Common myeloid progenitor, CD34-positive (primary cell): ENCODE results near the gene MAP3K20.

Experiments used
- CTCF ChIA-PET: fragments of 350-600 bp; sonication (Branson Sonifier 250); formaldehyde crosslinking; loops from one replicate; lab custom pipeline; 2021; ENCODE audit warnings: antibody characterized with exemption; lab: Charles Lee
- POLR2A ChIA-PET: fragments of 350-600 bp; sonication (Branson Sonifier 250); formaldehyde crosslinking; loops from one replicate; lab custom pipeline; 2021; ENCODE audit warnings: antibody characterized with exemption; lab: Charles Lee
- DNase-seq, 3 donors: peaks; one replicate each; pipeline versions ENCODE4 v3.0.0 to v3.0.0-alpha.2; 2013
- H3K27ac ChIP-seq, 2 experiments: 1 replicate in 1 of 2; 2 replicates in 1 of 2; pipeline ENCODE4 v1.7.0; 2013; ENCODE audit warnings: inconsistent platforms in 2 of 2, low read length in 2 of 2, mild to moderate bottlenecking in 2 of 2, low read depth in 1 of 2, moderate library complexity in 1 of 2; ENCODE audit not compliant: severe bottlenecking in 2 of 2, insufficient read depth in 1 of 2, poor library complexity in 1 of 2
- H3K27me3 ChIP-seq, 5 experiments: replicated peaks in 2 of 5; 1 replicate in 3 of 5; 2 replicates in 2 of 5; pipeline versions ENCODE4 v1.6.1 to v1.7.0; 2013; ENCODE audit warnings: low read length in 4 of 5, mild to moderate bottlenecking in 2 of 5, moderate library complexity in 2 of 5, inconsistent platforms in 1 of 5; ENCODE audit not compliant: insufficient read depth in 5 of 5, control insufficient read depth in 4 of 5
- H3K36me3 ChIP-seq, 4 experiments: 1 replicate in 2 of 4; 2 replicates in 2 of 4; pipeline versions ENCODE4 v1.6.1 to v1.7.0; 2013; ENCODE audit warnings: low read length in 3 of 4, control low read depth in 1 of 4, mild to moderate bottlenecking in 1 of 4; ENCODE audit not compliant: control insufficient read depth in 4 of 4, insufficient read depth in 4 of 4
- H3K4me1 ChIP-seq, 4 experiments: 1 replicate in 3 of 4; 2 replicates in 1 of 4; pipeline versions ENCODE4 v1.6.1 to v1.7.1; 2013; ENCODE audit warnings: low read length in 3 of 4, mild to moderate bottlenecking in 3 of 4, control low read depth in 1 of 4, inconsistent platforms in 1 of 4, moderate library complexity in 1 of 4; ENCODE audit not compliant: control insufficient read depth in 4 of 4, insufficient read depth in 4 of 4; ENCODE audit errors: control extremely low read depth in 1 of 4
- H3K4me3 ChIP-seq, 7 experiments: 1 replicate in 4 of 7; 2 replicates in 3 of 7; pipeline versions ENCODE4 v1.5.1 to v1.7.0; 2013; ENCODE audit warnings: mild to moderate bottlenecking in 7 of 7, low read length in 6 of 7, moderate library complexity in 6 of 7, inconsistent platforms in 2 of 7, low read depth in 2 of 7, control low read depth in 1 of 7; ENCODE audit not compliant: insufficient read depth in 4 of 7, control insufficient read depth in 1 of 7; ENCODE audit errors: extremely low read depth in 1 of 7
- H3K9me3 ChIP-seq, 5 experiments: 1 replicate in 4 of 5; 2 replicates in 1 of 5; pipeline versions ENCODE4 v1.6.1 to v1.7.1; 2013; ENCODE audit warnings: low read length in 4 of 5, mild to moderate bottlenecking in 2 of 5, inconsistent platforms in 1 of 5, low read depth in 1 of 5, moderate library complexity in 1 of 5; ENCODE audit not compliant: control insufficient read depth in 4 of 5, insufficient read depth in 2 of 5; ENCODE audit errors: control extremely low read depth in 1 of 5
- WGBS: methylation state at CpG from one replicate; pipeline ENCODE4 v1.1.5; 2013; ENCODE audit not compliant: insufficient coverage; 5-methylcytosine and 5-hydroxymethylcytosine counted together

MAP3K20 gene

DNA sequence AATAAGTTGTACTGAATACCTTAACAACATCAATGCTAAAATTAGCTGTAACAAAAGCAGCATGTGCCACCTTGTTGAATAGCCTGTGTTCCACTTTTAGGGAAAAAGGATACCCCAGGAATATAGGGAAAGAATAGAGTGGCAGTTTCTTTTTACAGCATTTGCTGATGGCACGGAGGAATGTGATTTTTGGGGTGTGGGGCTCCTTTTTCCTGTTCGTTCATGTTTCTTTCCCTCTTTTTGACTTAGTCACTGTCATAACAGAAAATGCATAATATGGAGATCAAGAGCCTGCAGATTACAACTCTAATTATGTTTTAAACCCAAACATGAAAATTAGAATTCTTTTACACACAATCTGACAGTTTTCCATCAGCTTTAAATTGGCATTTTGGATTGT, 60.4 kb downstream of the MAP3K20 start:
- no peak overlapping the region for H3K27ac ChIP-seq
- no peak overlapping the region for H3K4me3 ChIP-seq
- DNase-seq, result no peak
- peaks cover 0 to 21% (median 11%) of the 10 kb centered on the region in 4 experiments for H3K4me1 ChIP-seq
- POLR2A ChIA-PET, result no interaction called here
- WGBS, result no CpG with 5 or more reads among the region's 2 CpGs
- peaks cover 0 to 2% (median 0%) of the 10 kb centered on the region in 5 experiments for H3K9me3 ChIP-seq
- H3K36me3 ChIP-seq, result peaks cover 0 to 3% (median 0%) of the 10 kb centered on the region in 4 experiments
- H3K27me3 ChIP-seq, result no peaks in the 10 kb centered on the region
- CTCF ChIA-PET, result interaction anchor here (0.6 to 4.0 kb wide), 2 partner anchors 13 kb away, joined by 3 to 13 read pairs; no protein-coding TSS in a partner anchor

DNA sequence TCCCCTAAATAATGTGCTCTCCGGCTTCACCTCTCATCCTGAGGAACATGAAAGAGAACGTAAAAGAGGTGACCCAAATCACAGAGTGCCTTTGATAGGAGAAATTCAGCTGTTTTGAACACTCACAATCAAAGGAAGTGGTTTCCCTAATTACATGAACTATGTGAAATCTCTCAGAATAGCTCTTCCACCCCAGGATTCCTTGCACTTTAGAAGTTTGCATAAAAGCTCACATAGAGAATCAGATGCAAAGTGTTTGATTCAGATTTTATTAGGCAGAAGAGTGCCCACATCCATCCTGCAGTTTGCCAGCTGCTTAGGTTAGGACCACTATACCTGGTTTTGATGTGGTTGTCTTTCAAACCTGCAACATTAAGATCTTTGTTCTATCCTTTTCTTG, 61.0 kb downstream of the MAP3K20 start:
- Histone ChIP-seq H3K27me3 (no peaks in the 10 kb centered on the region), H3K27ac (no peak overlapping the region), H3K4me1 (peaks cover 0 to 21% (median 11%) of the 10 kb centered on the region in 4 experiments), H3K9me3 (peaks cover 0 to 6% (median 2%) of the 10 kb centered on the region in 5 experiments), H3K36me3 (peaks cover 0 to 3% (median 0%) of the 10 kb centered on the region in 4 experiments), H3K4me3 (no peak overlapping the region)
- ChIA-PET CTCF (interaction anchor here (0.6 to 4.0 kb wide), 2 partner anchors 12 to 13 kb away, joined by 3 to 13 read pairs; no protein-coding TSS in a partner anchor), POLR2A (no interaction called here)
- no peak for DNase-seq
- 47% methylated on average over 2 of the region's 2 CpGs for WGBS

DNA sequence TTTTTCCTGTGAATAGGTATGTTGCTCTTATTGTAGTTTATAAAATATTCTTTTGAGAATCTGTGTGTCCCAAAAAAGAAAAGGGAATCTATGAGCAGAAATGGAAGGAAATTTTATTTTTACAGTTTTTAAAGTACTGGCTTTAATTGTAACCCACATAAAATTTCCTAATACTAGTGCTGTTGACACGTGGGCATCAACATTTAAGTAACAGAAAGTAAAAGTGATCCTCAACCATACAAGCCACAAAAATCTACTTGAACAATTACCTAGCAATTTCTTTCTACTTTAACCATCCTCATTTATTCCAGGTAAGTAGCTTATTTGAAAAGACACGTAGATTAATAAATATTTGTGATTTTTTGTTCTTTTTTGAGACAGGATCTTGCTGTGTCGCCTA, 62.0 kb downstream of the MAP3K20 start:
- H3K27me3 ChIP-seq, result no peaks in the 10 kb centered on the region
- DNase-seq, result peak in 2 of 3 donors; percentile 29 to 32
- no peak overlapping the region for H3K4me3 ChIP-seq
- no peak overlapping the region for H3K27ac ChIP-seq
- H3K36me3 ChIP-seq, result peaks cover 0 to 3% (median 0%) of the 10 kb centered on the region in 4 experiments
- WGBS, result 100% methylated on average over 1 of the region's 3 CpGs
- ChIA-PET POLR2A (no interaction called here), CTCF (interaction anchor here (4.0 kb wide), 1 partner anchor 14 kb away, joined by 13 read pairs; no protein-coding TSS in a partner anchor)
- H3K4me1 ChIP-seq, result peaks cover 0 to 21% (median 11%) of the 10 kb centered on the region in 4 experiments
- peaks cover 0 to 13% (median 2%) of the 10 kb centered on the region in 5 experiments for H3K9me3 ChIP-seq

GRCh38 chr2:173138962-173139361, 63.3 kb downstream of the MAP3K20 start:
- CTCF ChIA-PET, result no interaction called here
- no peaks in the 10 kb centered on the region for H3K27me3 ChIP-seq
- WGBS, result no CpG with 5 or more reads among the region's 3 CpGs

DNA sequence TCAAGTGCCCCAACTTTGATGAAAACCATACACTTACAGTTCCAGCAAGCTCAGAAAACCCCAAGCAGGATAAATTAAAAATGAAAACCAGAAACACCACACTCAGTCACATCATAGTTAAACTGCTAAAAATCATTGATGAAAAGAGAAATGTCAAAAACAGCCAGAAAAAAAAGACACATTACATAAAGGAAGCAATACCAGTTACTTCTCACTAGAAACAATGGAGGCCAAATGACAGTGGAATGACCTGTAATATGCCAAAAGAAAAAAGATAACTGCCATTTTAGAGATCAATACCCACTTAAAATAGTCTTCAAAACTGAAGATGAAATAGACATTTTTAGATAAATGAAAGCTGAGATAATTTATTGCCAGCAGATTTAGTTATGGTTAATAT, 66.0 kb downstream of the MAP3K20 start:
- no peak overlapping the region for H3K4me3 ChIP-seq
- H3K36me3 ChIP-seq, result peaks cover 0 to 3% (median 0%) of the 10 kb centered on the region in 4 experiments
- POLR2A ChIA-PET, result interaction anchor here (0.6 kb wide), 1 partner anchor 146 kb away, joined by 3 read pairs; no protein-coding TSS in a partner anchor
- H3K4me1 ChIP-seq, result peaks cover 0 to 3% (median 2%) of the 10 kb centered on the region in 4 experiments
- DNase-seq, result peak in 1 of 3 donors; percentile 33
- H3K27me3 ChIP-seq, result no peaks in the 10 kb centered on the region
- H3K27ac ChIP-seq, result no peak overlapping the region
- H3K9me3 ChIP-seq, result peaks cover 0 to 17% (median 3%) of the 10 kb centered on the region in 5 experiments
- CTCF ChIA-PET, result interaction anchor here (2.4 kb wide), 1 partner anchor 14 kb away, joined by 6 read pairs; no protein-coding TSS in a partner anchor

More at GRCh38 chr2:173138962-173139361, 63.3 kb downstream of the MAP3K20 start:
- Histone ChIP-seq H3K36me3 (peaks cover 0 to 3% (median 0%) of the 10 kb centered on the region in 4 experiments), H3K27ac (no peak overlapping the region), H3K4me1 (peaks cover 0 to 21% (median 11%) of the 10 kb centered on the region in 4 experiments), H3K4me3 (no peak overlapping the region), H3K9me3 (peaks cover 0 to 17% (median 2%) of the 10 kb centered on the region in 5 experiments)
- POLR2A ChIA-PET, result no interaction called here
- DNase-seq, result no peak

DNA sequence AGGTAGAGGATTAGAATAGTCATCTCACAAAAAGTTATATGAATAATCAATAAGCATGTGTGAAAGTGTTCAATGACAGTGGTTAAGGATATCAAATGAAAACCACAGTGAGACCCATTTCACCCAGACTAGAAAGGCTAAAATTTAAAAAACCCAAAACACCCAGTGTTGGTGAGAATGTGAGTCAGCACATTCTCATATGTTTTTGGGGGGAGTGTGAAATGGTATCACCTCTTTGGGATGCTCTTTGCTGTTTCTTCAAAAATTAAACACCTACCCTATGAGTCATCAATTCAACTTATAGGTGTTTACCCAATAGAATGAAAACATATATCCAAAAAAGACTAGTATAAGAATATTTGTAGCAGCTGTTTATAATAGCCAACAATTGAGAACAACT, 69.8 kb downstream of the MAP3K20 start:
- DNase-seq, result no peak
- Histone ChIP-seq H3K27me3 (no peaks in the 10 kb centered on the region), H3K4me1 (peaks cover 0 to 6% (median 1%) of the 10 kb centered on the region in 4 experiments), H3K4me3 (no peak overlapping the region), H3K9me3 (peaks cover 0 to 17% (median 3%) of the 10 kb centered on the region in 5 experiments), H3K27ac (no peak overlapping the region), H3K36me3 (peaks cover 0 to 3% (median 0%) of the 10 kb centered on the region in 4 experiments)
- ChIA-PET CTCF (no interaction called here), POLR2A (no interaction called here)

GRCh38 chr2:173146590-173146989, 70.9 kb downstream of the MAP3K20 start:
- no CpG with 5 or more reads among the region's 3 CpGs for WGBS
- CTCF ChIA-PET, result no interaction called here
- no peak overlapping the region for H3K27ac ChIP-seq
- no peak for DNase-seq
- no peak overlapping the region for H3K4me3 ChIP-seq
- POLR2A ChIA-PET, result no interaction called here
- H3K27me3 ChIP-seq, result no peaks in the 10 kb centered on the region
- H3K4me1 ChIP-seq, result peaks cover 0 to 6% (median 1%) of the 10 kb centered on the region in 4 experiments
- peaks cover 0 to 11% (median 1%) of the 10 kb centered on the region in 5 experiments for H3K9me3 ChIP-seq
- H3K36me3 ChIP-seq, result no peaks in the 10 kb centered on the region
